ENCODE data around the gene TAMALIN. TPM values are rescaled to one million over a fixed set of nuclear protein-coding genes. Genes with fewer than 3 reads are reported as not detected.

Gene TAMALIN
- total and polyA plus RNA-seq, 4 experiments from 2014 or later = 1.2 to 31.7 (median 17.9) TPM

DNA sequence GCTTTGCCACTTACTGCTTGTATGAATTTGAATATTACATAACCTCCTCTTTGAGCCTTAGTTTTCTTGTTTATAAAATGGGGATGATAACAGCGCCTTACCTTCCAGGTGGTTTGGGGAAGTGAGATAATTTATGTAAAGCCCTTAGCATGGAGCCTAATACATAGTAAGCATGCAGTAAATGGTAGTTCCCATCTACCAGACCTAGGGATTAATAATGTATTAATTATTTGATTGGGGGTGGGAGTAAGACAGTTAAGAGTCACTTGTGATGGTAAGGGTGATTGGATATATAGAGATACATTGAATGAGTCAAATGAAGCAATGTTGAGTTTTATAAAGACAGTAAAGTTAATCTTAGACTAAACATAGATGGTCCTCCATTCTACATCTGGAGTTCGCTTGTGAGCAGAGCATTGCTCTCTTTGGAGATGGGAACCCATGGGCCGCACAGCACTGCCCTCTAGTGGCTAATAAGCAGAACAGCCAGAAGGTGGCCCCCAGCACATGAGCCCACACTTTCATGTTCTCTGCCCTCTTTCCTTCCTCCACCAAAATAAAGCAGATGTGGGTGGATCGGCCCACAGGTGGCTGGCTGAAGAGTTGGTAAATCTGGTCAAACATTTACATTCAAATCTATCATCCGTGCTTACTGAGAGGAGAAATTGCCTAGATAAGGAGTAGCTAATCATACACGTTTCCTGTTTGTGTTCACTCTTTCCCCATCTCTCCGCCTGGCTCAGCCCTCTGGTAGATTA, 26.5 kb upstream of the TAMALIN start:
- CTCF ChIA-PET (ENCODE audit: partially characterized antibody) = interaction anchor here (0.7 to 34.6 kb wide), 17 partner anchors 9 to 136 kb away, joined by 3 to 1048 read pairs (median 5); no protein-coding TSS in a partner anchor
- H3K9me3 Mint-ChIP-seq = no peaks in the 10 kb centered on the region

DNA sequence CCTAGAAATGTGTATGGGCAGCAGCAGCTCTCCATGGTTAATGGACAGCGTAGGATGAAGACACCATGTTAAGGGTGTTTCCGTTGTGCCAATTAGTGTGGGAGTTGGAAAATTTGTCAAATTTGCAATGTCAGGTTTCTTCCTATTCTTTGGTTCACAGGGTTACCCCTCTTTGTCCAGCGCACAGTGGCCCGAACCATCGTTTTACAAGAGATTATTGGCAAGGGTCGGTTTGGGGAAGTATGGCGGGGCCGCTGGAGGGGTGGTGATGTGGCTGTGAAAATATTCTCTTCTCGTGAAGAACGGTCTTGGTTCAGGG, 26.0 kb upstream of the TAMALIN start:
- Histone ChIP-seq H3K36me3 (ENCODE audit: insufficient read depth, low read length) (peaks cover 15% of the 10 kb centered on the region), H3K4me3 (ENCODE audit: low read length in 2 of 2) (no peak overlapping the region), H3K27me3 (ENCODE audit: insufficient read depth, low read length) (no peaks in the 10 kb centered on the region), H3K9me3 (ENCODE audit: control insufficient read depth in 1 of 2, low read length in 2 of 2) (no peaks in the 10 kb centered on the region), H3K27ac (ENCODE audit: low read depth, low read length) (no peak overlapping the region), H3K4me1 (ENCODE audit: insufficient read depth, low read length) (peaks cover 11% of the 10 kb centered on the region)
- Mint-ChIP-seq H3K27ac (no peak overlapping the region), H3K36me3 (peaks cover 44 to 51% of the 10 kb centered on the region in 2 donors), H3K9me3 (no peaks in the 10 kb centered on the region), H3K27me3 (no peaks in the 10 kb centered on the region), H3K4me3 (no peak overlapping the region), H3K4me1 (peaks cover 14 to 30% (median 21%) of the 10 kb centered on the region in 4 donors)
- CTCF ChIA-PET (ENCODE audit: partially characterized antibody) = interaction anchor here (0.7 to 34.6 kb wide), 17 partner anchors 9 to 136 kb away, joined by 3 to 1048 read pairs (median 5); no protein-coding TSS in a partner anchor
- POLR2A ChIA-PET (ENCODE audit: partially characterized antibody) = interaction anchor here (0.8 to 1.3 kb wide), 5 partner anchors 8 to 57 kb away, joined by 3 to 4 read pairs (median 3); partner anchors contain the start of gene ACVR1B
- intact Hi-C loops (cut with micrococcal nuclease) = loop anchor here (1.0 kb wide), 4 partner anchors 9 to 109 kb away; no protein-coding TSS in a partner anchor
- no peak for DNase-seq

More for the DNA sequence above, 26.5 kb upstream of the TAMALIN start:
- Histone ChIP-seq H3K4me3 (ENCODE audit: low read length in 2 of 2) (no peak overlapping the region), H3K36me3 (ENCODE audit: insufficient read depth, low read length) (peaks cover 12% of the 10 kb centered on the region), H3K9me3 (ENCODE audit: control insufficient read depth in 1 of 2, low read length in 2 of 2) (no peaks in the 10 kb centered on the region), H3K27me3 (ENCODE audit: insufficient read depth, low read length) (no peaks in the 10 kb centered on the region), H3K27ac (ENCODE audit: low read depth, low read length) (no peak overlapping the region), H3K4me1 (ENCODE audit: insufficient read depth, low read length) (peaks cover 17% of the 10 kb centered on the region)
- Mint-ChIP-seq H3K27me3 (no peaks in the 10 kb centered on the region), H3K4me1 (peaks cover 19 to 35% (median 26%) of the 10 kb centered on the region in 4 donors), H3K36me3 (peaks cover 46 to 47% of the 10 kb centered on the region in 2 donors), H3K27ac (peak overlapping the region in 6 of 7 donors; percentile 10 to 75 (median 42)), H3K4me3 (peak overlapping the region in 1 of 8 donors; percentile 44)
- peak; percentile 63 to 72 (median 67) for DNase-seq
- intact Hi-C loops (cut with micrococcal nuclease) = loop anchor here (1.0 kb wide), 4 partner anchors 9 to 109 kb away; no protein-coding TSS in a partner anchor
- POLR2A ChIA-PET (ENCODE audit: partially characterized antibody) = interaction anchor here (0.8 to 1.3 kb wide), 5 partner anchors 8 to 56 kb away, joined by 3 to 4 read pairs (median 3); partner anchors contain the start of gene ACVR1B

DNA sequence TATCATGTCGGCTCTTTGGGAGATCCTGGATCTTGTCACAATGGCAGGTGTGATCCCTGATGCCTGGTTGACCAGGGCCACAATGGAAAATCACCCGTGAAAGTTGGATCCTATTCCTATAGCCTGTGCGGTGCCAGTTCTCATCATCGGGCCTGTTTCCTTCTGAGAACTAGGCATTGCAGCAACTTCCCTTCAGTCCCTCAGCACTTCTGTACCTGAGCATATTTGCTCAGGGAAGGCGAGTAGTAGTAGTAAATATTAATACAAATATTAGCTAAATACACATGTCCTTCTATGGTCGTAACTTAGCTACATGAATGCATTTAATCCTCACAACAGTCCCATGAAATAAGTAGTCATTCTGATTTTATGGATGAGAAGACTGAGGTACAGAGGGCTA, 22.1 kb upstream of the TAMALIN start:
- peaks cover 9% of the 10 kb centered on the region for H3K4me1 ChIP-seq (ENCODE audit: insufficient read depth, low read length)
- no peak overlapping the region for H3K27ac ChIP-seq (ENCODE audit: low read depth, low read length)
- Mint-ChIP-seq H3K27ac (no peak overlapping the region), H3K4me1 (peaks cover 9 to 14% (median 12%) of the 10 kb centered on the region in 4 donors), H3K36me3 (peaks cover 29 to 49% of the 10 kb centered on the region in 2 donors), H3K9me3 (no peaks in the 10 kb centered on the region), H3K27me3 (no peaks in the 10 kb centered on the region), H3K4me3 (no peak overlapping the region)
- ChIA-PET CTCF (ENCODE audit: partially characterized antibody) (interaction anchor here (1.2 to 34.6 kb wide), 6 partner anchors 9 to 62 kb away, joined by 3 to 1048 read pairs (median 9); no protein-coding TSS in a partner anchor), POLR2A (ENCODE audit: partially characterized antibody) (no interaction called here)
- intact Hi-C loops (cut with micrococcal nuclease) = no loop called here
- no peaks in the 10 kb centered on the region for H3K9me3 ChIP-seq (ENCODE audit: control insufficient read depth in 1 of 2, low read length in 2 of 2)
- no peak overlapping the region for H3K4me3 ChIP-seq (ENCODE audit: low read length in 2 of 2)
- peaks cover 15% of the 10 kb centered on the region for H3K36me3 ChIP-seq (ENCODE audit: insufficient read depth, low read length)
- DNase-seq = no peak
- H3K27me3 ChIP-seq (ENCODE audit: insufficient read depth, low read length) = no peaks in the 10 kb centered on the region

DNA sequence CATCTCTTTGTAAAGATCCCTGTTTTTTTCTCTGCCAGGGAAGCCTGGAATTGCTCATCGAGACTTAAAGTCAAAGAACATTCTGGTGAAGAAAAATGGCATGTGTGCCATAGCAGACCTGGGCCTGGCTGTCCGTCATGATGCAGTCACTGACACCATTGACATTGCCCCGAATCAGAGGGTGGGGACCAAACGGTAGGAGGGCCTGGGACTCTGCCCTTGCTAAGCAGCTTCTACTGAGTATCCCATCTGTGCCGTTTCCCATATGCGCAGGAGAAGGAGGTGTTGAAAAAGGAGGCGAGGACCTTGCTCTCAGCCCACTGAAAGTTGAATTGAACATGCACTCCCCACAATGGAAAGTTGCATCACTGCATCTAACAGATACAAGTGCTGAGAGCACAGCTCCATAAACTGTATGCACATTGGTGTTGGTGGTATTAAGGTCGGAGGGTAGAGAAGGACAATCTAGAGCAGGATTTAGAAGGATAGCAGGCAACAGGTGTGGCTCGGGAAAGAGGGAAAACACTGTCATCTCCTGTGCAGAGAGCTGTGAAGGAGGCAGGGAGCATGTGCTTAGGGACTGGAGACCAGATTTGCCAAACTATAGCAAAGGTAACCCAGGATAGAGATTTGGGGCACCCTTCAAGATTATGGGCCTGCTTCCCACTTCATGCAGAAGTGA, 21.5 kb upstream of the TAMALIN start:
- Mint-ChIP-seq H3K4me1 (peaks cover 6 to 8% (median 7%) of the 10 kb centered on the region in 4 donors), H3K4me3 (no peak overlapping the region), H3K36me3 (peaks cover 27 to 44% of the 10 kb centered on the region in 2 donors), H3K27ac (peak overlapping the region in 1 of 7 donors; percentile 10), H3K9me3 (no peaks in the 10 kb centered on the region), H3K27me3 (no peaks in the 10 kb centered on the region)
- POLR2A ChIA-PET (ENCODE audit: partially characterized antibody) = no interaction called here
- intact Hi-C loops (cut with micrococcal nuclease) = no loop called here
- Histone ChIP-seq H3K36me3 (ENCODE audit: insufficient read depth, low read length) (peaks cover 15% of the 10 kb centered on the region), H3K9me3 (ENCODE audit: control insufficient read depth in 1 of 2, low read length in 2 of 2) (no peaks in the 10 kb centered on the region), H3K27ac (ENCODE audit: low read depth, low read length) (no peak overlapping the region), H3K27me3 (ENCODE audit: insufficient read depth, low read length) (no peaks in the 10 kb centered on the region), H3K4me3 (ENCODE audit: low read length in 2 of 2) (no peak overlapping the region), H3K4me1 (ENCODE audit: insufficient read depth, low read length) (peaks cover 5% of the 10 kb centered on the region)
- CTCF ChIA-PET (ENCODE audit: partially characterized antibody) = interaction anchor here (0.7 to 34.6 kb wide), 6 partner anchors 8 to 63 kb away, joined by 3 to 1048 read pairs (median 9); no protein-coding TSS in a partner anchor
- no peak for DNase-seq

DNA sequence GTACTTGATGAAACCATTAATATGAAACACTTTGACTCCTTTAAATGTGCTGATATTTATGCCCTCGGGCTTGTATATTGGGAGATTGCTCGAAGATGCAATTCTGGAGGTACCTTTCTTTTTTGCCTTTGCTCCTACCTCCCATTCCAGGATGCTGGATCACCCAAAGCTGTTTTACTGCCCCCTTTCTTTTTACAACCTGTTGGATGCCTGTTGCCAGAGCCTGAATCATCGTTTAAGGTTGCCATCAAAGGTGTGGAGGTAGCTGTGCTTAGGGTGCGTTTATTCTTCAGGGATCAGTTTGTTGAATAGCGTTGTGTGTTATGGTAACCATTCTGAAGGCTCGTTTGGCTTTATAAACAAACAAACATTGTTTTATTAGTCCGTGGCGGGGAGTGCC, 19.9 kb upstream of the TAMALIN start:
- DNase-seq = no peak
- Histone ChIP-seq H3K9me3 (ENCODE audit: control insufficient read depth in 1 of 2, low read length in 2 of 2) (no peaks in the 10 kb centered on the region), H3K27ac (ENCODE audit: low read depth, low read length) (no peak overlapping the region), H3K4me3 (ENCODE audit: low read length in 2 of 2) (no peak overlapping the region), H3K27me3 (ENCODE audit: insufficient read depth, low read length) (no peaks in the 10 kb centered on the region), H3K36me3 (ENCODE audit: insufficient read depth, low read length) (peaks cover 14% of the 10 kb centered on the region), H3K4me1 (ENCODE audit: insufficient read depth, low read length) (no peaks in the 10 kb centered on the region)
- H3K27ac Mint-ChIP-seq = no peak overlapping the region
- no peaks in the 10 kb centered on the region for H3K9me3 Mint-ChIP-seq
- intact Hi-C loops (cut with micrococcal nuclease) = no loop called here
- H3K36me3 Mint-ChIP-seq = peaks cover 24 to 42% of the 10 kb centered on the region in 2 donors
- POLR2A ChIA-PET (ENCODE audit: partially characterized antibody) = no interaction called here
- no peaks in the 10 kb centered on the region for H3K4me1 Mint-ChIP-seq
- H3K27me3 Mint-ChIP-seq = no peaks in the 10 kb centered on the region
- H3K4me3 Mint-ChIP-seq = no peak overlapping the region
- CTCF ChIA-PET (ENCODE audit: partially characterized antibody) = interaction anchor here (0.7 to 34.6 kb wide), 2 partner anchors 9 to 36 kb away, joined by 3 to 1048 read pairs; no protein-coding TSS in a partner anchor

DNA sequence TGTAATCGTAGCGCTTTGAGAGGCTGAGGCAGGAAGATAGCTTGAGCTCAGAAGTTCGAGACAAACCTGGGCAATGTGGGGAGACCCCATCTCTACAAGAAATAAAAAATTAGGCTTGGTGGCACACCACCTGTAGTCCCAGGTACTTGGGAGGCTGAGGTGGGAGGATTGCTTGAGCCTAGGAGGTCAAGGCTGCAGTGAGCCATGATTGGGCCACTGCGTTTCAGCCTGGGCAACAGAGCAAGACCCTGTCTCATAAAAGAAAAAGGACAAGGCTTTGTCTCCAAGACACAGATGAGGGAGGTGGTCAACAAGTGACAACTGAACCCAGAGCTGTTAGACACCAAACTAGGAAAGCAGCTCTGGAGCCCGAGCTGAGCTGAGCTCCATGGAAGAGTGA, 14.5 kb upstream of the TAMALIN start:
- CTCF ChIA-PET (ENCODE audit: partially characterized antibody) = interaction anchor here (0.6 to 34.6 kb wide), 16 partner anchors 11 to 390 kb away, joined by 3 to 1048 read pairs (median 6); partner anchors contain the start of gene TAMALIN

More for the DNA sequence above, 14.5 kb upstream of the TAMALIN start:
- peaks cover 6% of the 10 kb centered on the region for H3K36me3 ChIP-seq (ENCODE audit: insufficient read depth, low read length)
- H3K36me3 Mint-ChIP-seq = peaks cover 12 to 20% of the 10 kb centered on the region in 2 donors
- no peaks in the 10 kb centered on the region for H3K9me3 ChIP-seq (ENCODE audit: control insufficient read depth in 1 of 2, low read length in 2 of 2)
- intact Hi-C loops (cut with micrococcal nuclease) = no loop called here
- H3K27ac Mint-ChIP-seq = peak overlapping the region in 2 of 7 donors; percentile 30 to 39
- H3K9me3 Mint-ChIP-seq = no peaks in the 10 kb centered on the region
- no peak overlapping the region for H3K4me3 ChIP-seq (ENCODE audit: low read length in 2 of 2)
- H3K4me1 ChIP-seq (ENCODE audit: insufficient read depth, low read length) = no peaks in the 10 kb centered on the region
- peaks cover 3 to 7% (median 5%) of the 10 kb centered on the region in 4 donors for H3K4me1 Mint-ChIP-seq
- no peaks in the 10 kb centered on the region for H3K27me3 Mint-ChIP-seq
- no peak for DNase-seq
- H3K27ac ChIP-seq (ENCODE audit: low read depth, low read length) = no peak overlapping the region
- no peak overlapping the region for H3K4me3 Mint-ChIP-seq
- H3K27me3 ChIP-seq (ENCODE audit: insufficient read depth, low read length) = no peaks in the 10 kb centered on the region
- POLR2A ChIA-PET (ENCODE audit: partially characterized antibody) = interaction anchor here (1.5 to 2.2 kb wide), 3 partner anchors 14 to 31 kb away, joined by 11 to 29 read pairs (median 14); partner anchors contain the start of gene TAMALIN
